GM21367 (cell line): Measurements from ENCODE around the gene PHEX.

Experiments
- ATAC-seq: cut with Tn5 transposase; IDR thresholded peaks from one replicate; pipeline ENCODE4 v1.9.1; 2021; ENCODE audit not compliant: unreplicated experiment

The PHEX gene

GRCh38 chrX:22141047-22141730 lies 109.1 kb downstream of the PHEX start:
- ATAC-seq, result no peak

- no peak for ATAC-seq
Measured at GRCh38 chrX:22147214-22147613, 115.1 kb downstream of the PHEX start.

GRCh38 chrX:22147942-22148341 lies 115.8 kb downstream of the PHEX start:
- ATAC-seq, result no peak

GRCh38 chrX:22148565-22148964 lies 116.4 kb downstream of the PHEX start:
- no peak for ATAC-seq

GRCh38 chrX:22150371-22150770 lies 118.2 kb downstream of the PHEX start:
- ATAC-seq, result no peak

- no peak for ATAC-seq
Measured at GRCh38 chrX:22155126-22155525, 123.0 kb downstream of the PHEX start.

GRCh38 chrX:22159071-22159470 lies 126.9 kb downstream of the PHEX start:
- ATAC-seq, result no peak

GRCh38 chrX:22163326-22163725 lies 131.2 kb downstream of the PHEX start:
- no peak for ATAC-seq

- ATAC-seq, result no peak
Measured at GRCh38 chrX:22164770-22165388, 132.8 kb downstream of the PHEX start.

- ATAC-seq, result no peak
Measured at GRCh38 chrX:22165732-22166457, 133.8 kb downstream of the PHEX start.

- no peak for ATAC-seq
Measured at GRCh38 chrX:22171287-22172060, 139.3 kb downstream of the PHEX start.

- no peak for ATAC-seq
Measured at GRCh38 chrX:22173966-22174365, 141.8 kb downstream of the PHEX start.

- ATAC-seq, result no peak
Measured at GRCh38 chrX:22177950-22178515, 145.9 kb downstream of the PHEX start.

- no peak for ATAC-seq
Measured at GRCh38 chrX:22184096-22184495, 152.0 kb downstream of the PHEX start.

GRCh38 chrX:22186165-22186564 lies 154.0 kb downstream of the PHEX start:
- ATAC-seq, result no peak

GRCh38 chrX:22192419-22193060 lies 160.4 kb downstream of the PHEX start:
- ATAC-seq, result peak; percentile 92

- ATAC-seq, result no peak
Measured at GRCh38 chrX:22193851-22194659, 161.9 kb downstream of the PHEX start.

- ATAC-seq, result no peak
Measured at GRCh38 chrX:22194660-22194945, 162.5 kb downstream of the PHEX start.

GRCh38 chrX:22196149-22196548 lies 164.0 kb downstream of the PHEX start:
- no peak for ATAC-seq

GRCh38 chrX:22202251-22202650 lies 170.1 kb downstream of the PHEX start:
- no peak for ATAC-seq
